CD4-positive, alpha-beta T cell (primary cell): ENCODE measurements around the gene TMEM184C. TPM values are rescaled to one million over a fixed set of nuclear protein-coding genes. Genes with fewer than 3 reads are reported as not detected.

Experiments
- ATAC-seq: fragments of 200-7000 bp; cut with Tn5 transposase; one replicate; pipeline ENCODE4 v1.10.0; 2022; ENCODE audit warnings: mild to moderate bottlenecking; ENCODE audit not compliant: poor library complexity
- CTCF ChIA-PET: fragments of 350-600 bp; sonication (Branson Sonifier 250); formaldehyde crosslinking; loops from one replicate; lab custom pipeline; 2021; ENCODE audit warnings: antibody characterized with exemption, inconsistent platforms; lab: Charles Lee
- POLR2A ChIA-PET: fragments of 350-600 bp; sonication (Branson Sonifier 250); formaldehyde crosslinking; loops from one replicate; lab custom pipeline; 2021; ENCODE audit warnings: antibody characterized with exemption, inconsistent platforms; lab: Charles Lee
- DNase-seq, 14 experiments: peaks; one replicate each; pipeline ENCODE4 v3.0.0-alpha.2; 2013 to 2020; ENCODE audit warnings: mixed read lengths in 2 of 14
- H3K27ac ChIP-seq, 2 donors: one replicate each; pipeline versions ENCODE4 v1.5.1 to v1.7.0; 2013; ENCODE audit warnings: low read length in 2 of 2, low read depth in 1 of 2, mild to moderate bottlenecking in 1 of 2
- H3K27me3 ChIP-seq, 2 experiments: 1 replicate in 1 of 2; 2 replicates in 1 of 2; pipeline versions ENCODE4 v1.6.1 to v1.7.0; 2013; ENCODE audit warnings: low read length in 2 of 2, control low read depth in 1 of 2, mild to moderate bottlenecking in 1 of 2, moderate library complexity in 1 of 2; ENCODE audit not compliant: insufficient read depth in 2 of 2, control insufficient read depth in 1 of 2
- H3K36me3 ChIP-seq: one replicate; pipeline ENCODE4 v1.6.1; 2013; ENCODE audit warnings: low read length, control low read depth; ENCODE audit not compliant: insufficient read depth
- H3K4me1 ChIP-seq: one replicate; pipeline ENCODE4 v1.6.1; 2013; ENCODE audit warnings: low read length, control low read depth; ENCODE audit not compliant: insufficient read depth
- H3K4me3 ChIP-seq: one replicate; pipeline ENCODE4 v1.5.1; 2013; ENCODE audit warnings: mild to moderate bottlenecking, low read length, moderate library complexity
- H3K9me3 ChIP-seq, 2 experiments: 1 replicate in 1 of 2; 2 replicates in 1 of 2; pipeline versions ENCODE4 v1.6.1 to v1.7.0; 2013; ENCODE audit warnings: low read length in 2 of 2, mild to moderate bottlenecking in 2 of 2, control low read depth in 1 of 2, moderate library complexity in 1 of 2; ENCODE audit not compliant: control insufficient read depth in 1 of 2, insufficient read depth in 1 of 2
- H3K27ac Mint-ChIP-seq: one replicate; pipeline ENCODE4 v1.8.0; 2020; ENCODE audit warnings: mixed read lengths
- H3K27me3 Mint-ChIP-seq: one replicate; pipeline ENCODE4 v1.8.0; 2021; ENCODE audit warnings: mixed read lengths
- H3K36me3 Mint-ChIP-seq: one replicate; pipeline ENCODE4 v1.8.0; 2021; ENCODE audit warnings: low read depth, mixed read lengths
- H3K4me1 Mint-ChIP-seq: one replicate; pipeline ENCODE4 v1.8.0; 2021; ENCODE audit warnings: low read depth, mixed read lengths
- H3K4me3 Mint-ChIP-seq: one replicate; pipeline ENCODE4 v1.8.0; 2020; ENCODE audit warnings: mild to moderate bottlenecking, mixed read lengths
- H3K9me3 Mint-ChIP-seq: one replicate; pipeline ENCODE4 v1.8.0; 2020; ENCODE audit warnings: mixed read lengths
- intact Hi-C, 2 experiments: fragments of 100-400 bp; cut with DNase I in 1 of 2; cut with micrococcal nuclease in 1 of 2; formaldehyde crosslinking; loops; one replicate each; pipeline versions ENCODE4 v1.15.1 to v1.9.0; 2023 to 2025; cut with DNase I, micrococcal nuclease
- total RNA-seq, 174 experiments: library from RNA in 2 of 174; stranded (reverse) in 2 of 174; gene quantifications; one replicate each; pipeline ENCODE4 v1.2.3 and lab custom pipeline; 2021 to 2026
- TF ChIP-seq, protein P1 (sequence below): fragments of 200-600 bp; IDR thresholded peaks from one replicate; pipeline ENCODE4 v1.8.0; 2022; ENCODE audit warnings: antibody characterized with exemption, mild to moderate bottlenecking

TMEM184C gene
- total RNA-seq, 2 experiments from 2014 or later: 10.0 to 10.1 TPM

DNA sequence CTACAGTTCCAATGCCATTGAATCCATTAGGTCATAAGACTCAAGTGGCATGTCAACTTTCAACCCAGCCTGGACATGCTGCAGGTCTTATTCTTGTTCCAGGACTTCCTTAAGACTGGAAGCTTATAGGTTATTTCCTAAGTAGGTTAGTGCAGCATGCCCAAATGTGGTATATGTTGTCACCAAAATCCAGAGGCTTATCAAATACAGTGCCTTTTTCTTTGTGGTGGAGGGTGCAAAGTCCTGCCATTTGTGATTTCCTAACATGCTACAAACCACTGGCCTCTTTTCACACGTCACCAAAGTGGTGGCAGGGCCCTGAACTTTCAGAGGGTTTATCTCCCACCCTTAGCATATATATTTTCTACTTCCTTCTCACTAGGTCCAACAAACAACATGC lies 9.7 kb upstream of the TMEM184C start:
- Mint-ChIP-seq H3K27me3 (peaks cover 25% of the 10 kb centered on the region), H3K4me3 (no peak overlapping the region), H3K4me1 (no peaks in the 10 kb centered on the region), H3K9me3 (no peaks in the 10 kb centered on the region), H3K27ac (no peak overlapping the region), H3K36me3 (no peaks in the 10 kb centered on the region)
- ATAC-seq: no peak
- ChIA-PET CTCF (no interaction called here), POLR2A (no interaction called here)
- Histone ChIP-seq H3K27me3 (no peaks in the 10 kb centered on the region), H3K36me3 (no peaks in the 10 kb centered on the region), H3K4me3 (no peak overlapping the region), H3K4me1 (no peaks in the 10 kb centered on the region), H3K9me3 (no peaks in the 10 kb centered on the region), H3K27ac (no peak overlapping the region)
- intact Hi-C loops: no loop called here
- TF ChIP-seq, protein P1, sequence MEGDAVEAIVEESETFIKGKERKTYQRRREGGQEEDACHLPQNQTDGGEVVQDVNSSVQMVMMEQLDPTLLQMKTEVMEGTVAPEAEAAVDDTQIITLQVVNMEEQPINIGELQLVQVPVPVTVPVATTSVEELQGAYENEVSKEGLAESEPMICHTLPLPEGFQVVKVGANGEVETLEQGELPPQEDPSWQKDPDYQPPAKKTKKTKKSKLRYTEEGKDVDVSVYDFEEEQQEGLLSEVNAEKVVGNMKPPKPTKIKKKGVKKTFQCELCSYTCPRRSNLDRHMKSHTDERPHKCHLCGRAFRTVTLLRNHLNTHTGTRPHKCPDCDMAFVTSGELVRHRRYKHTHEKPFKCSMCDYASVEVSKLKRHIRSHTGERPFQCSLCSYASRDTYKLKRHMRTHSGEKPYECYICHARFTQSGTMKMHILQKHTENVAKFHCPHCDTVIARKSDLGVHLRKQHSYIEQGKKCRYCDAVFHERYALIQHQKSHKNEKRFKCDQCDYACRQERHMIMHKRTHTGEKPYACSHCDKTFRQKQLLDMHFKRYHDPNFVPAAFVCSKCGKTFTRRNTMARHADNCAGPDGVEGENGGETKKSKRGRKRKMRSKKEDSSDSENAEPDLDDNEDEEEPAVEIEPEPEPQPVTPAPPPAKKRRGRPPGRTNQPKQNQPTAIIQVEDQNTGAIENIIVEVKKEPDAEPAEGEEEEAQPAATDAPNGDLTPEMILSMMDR: no peak
- no peak for DNase-seq

DNA sequence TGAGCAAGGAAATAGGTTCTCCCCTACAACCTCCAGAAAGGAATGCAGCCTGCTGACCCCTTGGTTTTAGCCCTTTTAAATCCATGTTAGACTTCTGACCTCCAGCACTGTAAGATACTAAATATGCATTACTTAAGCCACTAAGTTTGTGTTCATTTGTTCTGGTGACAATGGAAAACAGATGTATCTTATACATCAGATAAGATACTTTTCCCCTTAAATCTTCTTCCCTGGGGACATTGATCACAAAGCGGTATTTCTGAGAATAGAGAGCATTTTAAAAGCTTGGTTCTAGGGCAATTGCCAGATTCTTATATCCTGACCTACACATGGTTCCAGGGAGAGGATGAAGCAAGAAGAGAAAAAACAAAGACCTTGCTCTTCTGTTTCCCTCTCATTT lies 6.5 kb upstream of the TMEM184C start:
- no peaks in the 10 kb centered on the region for H3K36me3 Mint-ChIP-seq
- H3K9me3 ChIP-seq: no peaks in the 10 kb centered on the region
- no peak for ATAC-seq
- CTCF ChIA-PET: no interaction called here
- H3K36me3 ChIP-seq: no peaks in the 10 kb centered on the region
- H3K4me1 Mint-ChIP-seq: no peaks in the 10 kb centered on the region
- intact Hi-C loops: loop anchor here in 1 of 2 experiments (10.0 kb wide), 1 partner anchor 1996 kb away; the partner anchor contains the start of gene MMAA
- POLR2A ChIA-PET: no interaction called here
- no peaks in the 10 kb centered on the region for H3K9me3 Mint-ChIP-seq
- TF ChIP-seq, protein P1: no peak
- no peak for DNase-seq
- H3K27ac ChIP-seq: no peak overlapping the region
- H3K4me3 ChIP-seq: no peak overlapping the region
- no peaks in the 10 kb centered on the region for H3K27me3 ChIP-seq
- H3K4me1 ChIP-seq: no peaks in the 10 kb centered on the region
- no peak overlapping the region for H3K27ac Mint-ChIP-seq
- peaks cover 25% of the 10 kb centered on the region for H3K27me3 Mint-ChIP-seq
- H3K4me3 Mint-ChIP-seq: no peak overlapping the region

DNA sequence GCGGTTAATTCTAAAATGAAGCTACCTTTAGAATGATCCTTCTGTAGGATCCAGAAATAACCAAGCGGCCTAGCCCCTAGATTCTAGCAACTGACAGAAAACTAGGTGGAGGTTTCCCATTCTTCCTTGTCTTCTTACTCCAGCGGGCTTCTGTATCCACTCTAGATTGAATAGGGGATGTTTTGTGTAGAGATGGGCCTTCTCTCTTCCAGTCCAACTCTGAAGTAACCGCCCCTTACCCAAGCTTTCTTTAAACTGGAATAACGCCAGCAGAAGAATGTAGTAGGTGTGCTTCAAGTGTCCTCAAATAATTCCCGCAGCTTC lies 386 bp upstream of the TMEM184C start:
- H3K27ac ChIP-seq: peak overlapping the region in 1 of 2 donors; percentile 90
- DNase-seq (no peak), ATAC-seq (peak; percentile 4)
- no peaks in the 10 kb centered on the region for H3K9me3 ChIP-seq
- Mint-ChIP-seq H3K4me3 (peak overlapping the region; percentile 89), H3K4me1 (peaks cover 38% of the 10 kb centered on the region), H3K9me3 (no peaks in the 10 kb centered on the region), H3K36me3 (peaks cover 33% of the 10 kb centered on the region), H3K27ac (peak overlapping the region; percentile 92), H3K27me3 (no peaks in the 10 kb centered on the region)
- peaks cover 5% of the 10 kb centered on the region for H3K36me3 ChIP-seq
- H3K27me3 ChIP-seq: no peaks in the 10 kb centered on the region
- peak overlapping the region; percentile 78 for H3K4me3 ChIP-seq
- peaks cover 25% of the 10 kb centered on the region for H3K4me1 ChIP-seq
- CTCF ChIA-PET: interaction anchor here (1.0 to 4.9 kb wide), 4 partner anchors 13 to 249 kb away, joined by 3 to 20 read pairs (median 3); no protein-coding TSS in a partner anchor
- intact Hi-C loops: loop anchor here (1.0 to 10.0 kb wide), 5 partner anchors 66 to 2002 kb away; partner anchors contain the start of genes NR3C2 (in 2 of the 2), MMAA (in 1 of the 2) and PRMT9 (in 1 of the 2)
- POLR2A ChIA-PET: interaction anchor here (0.5 to 3.6 kb wide), 13 partner anchors 9 to 1680 kb away, joined by 3 to 87 read pairs (median 5); partner anchors contain the start of genes ARHGAP10, NR3C2 and PRMT9
- TF ChIP-seq, protein P1: no peak
